GM21360 (cell line): ENCODE measurements around the gene HOXD8.

ENCODE experiments used
- ATAC-seq: cut with Tn5 transposase; IDR thresholded peaks from one replicate; pipeline ENCODE4 v1.9.1; 2021; ENCODE audit warnings: mild to moderate bottlenecking, moderate library complexity; ENCODE audit not compliant: unreplicated experiment

Gene HOXD8

GRCh38 chr2:176128172-176128981 lies 1.1 kb upstream of the HOXD8 start:
- ATAC-seq, result no peak

DNA sequence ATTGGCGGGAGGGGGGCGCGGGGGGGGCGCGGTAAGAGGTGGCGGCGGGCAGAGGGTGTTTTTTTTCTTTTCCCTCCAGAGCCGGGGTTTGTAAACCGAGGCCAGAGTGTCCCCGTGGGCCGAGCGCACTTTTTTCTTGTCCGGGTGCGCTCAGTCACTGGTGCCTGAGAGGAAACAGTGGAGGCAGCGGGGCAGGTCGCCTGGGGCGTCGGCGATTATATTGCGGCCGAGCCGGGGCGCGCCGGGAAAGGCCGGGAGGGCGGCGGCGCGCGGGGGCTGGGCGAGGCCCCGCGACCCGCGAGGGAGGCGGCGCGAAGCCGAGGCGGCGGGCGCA lies 275 bp downstream of the HOXD8 start:
- ATAC-seq, result no peak

DNA sequence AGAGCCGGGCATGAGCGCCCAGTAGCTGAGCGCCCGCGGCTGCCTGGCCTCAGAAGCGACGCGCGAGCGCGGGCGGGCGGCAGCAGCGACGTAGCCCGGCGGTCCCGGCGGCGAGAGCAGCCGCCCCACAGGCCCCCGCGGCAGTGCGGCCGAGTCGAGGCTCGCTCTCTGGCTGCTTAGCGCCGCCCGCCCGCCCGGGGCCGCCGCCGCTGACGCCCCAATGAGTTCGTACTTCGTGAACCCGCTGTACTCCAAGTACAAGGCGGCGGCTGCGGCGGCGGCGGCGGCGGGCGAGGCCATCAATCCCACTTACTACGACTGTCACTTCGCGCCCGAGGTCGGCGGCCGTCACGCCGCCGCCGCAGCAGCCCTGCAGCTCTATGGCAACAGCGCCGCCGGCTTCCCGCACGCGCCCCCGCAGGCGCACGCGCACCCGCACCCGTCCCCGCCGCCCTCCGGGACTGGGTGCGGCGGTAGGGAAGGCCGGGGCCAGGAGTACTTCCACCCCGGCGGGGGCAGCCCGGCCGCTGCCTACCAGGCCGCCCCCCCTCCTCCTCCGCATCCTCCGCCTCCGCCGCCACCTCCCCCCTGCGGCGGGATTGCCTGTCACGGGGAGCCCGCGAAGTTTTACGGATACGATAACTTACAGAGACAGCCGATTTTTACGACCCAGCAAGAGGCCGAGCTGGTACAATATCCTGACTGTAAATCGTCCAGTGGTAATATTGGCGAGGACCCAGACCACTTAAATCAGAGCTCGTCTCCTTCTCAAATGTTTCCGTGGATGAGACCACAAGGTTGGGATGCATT lies 847 bp downstream of the HOXD8 start:
- no peak for ATAC-seq

DNA sequence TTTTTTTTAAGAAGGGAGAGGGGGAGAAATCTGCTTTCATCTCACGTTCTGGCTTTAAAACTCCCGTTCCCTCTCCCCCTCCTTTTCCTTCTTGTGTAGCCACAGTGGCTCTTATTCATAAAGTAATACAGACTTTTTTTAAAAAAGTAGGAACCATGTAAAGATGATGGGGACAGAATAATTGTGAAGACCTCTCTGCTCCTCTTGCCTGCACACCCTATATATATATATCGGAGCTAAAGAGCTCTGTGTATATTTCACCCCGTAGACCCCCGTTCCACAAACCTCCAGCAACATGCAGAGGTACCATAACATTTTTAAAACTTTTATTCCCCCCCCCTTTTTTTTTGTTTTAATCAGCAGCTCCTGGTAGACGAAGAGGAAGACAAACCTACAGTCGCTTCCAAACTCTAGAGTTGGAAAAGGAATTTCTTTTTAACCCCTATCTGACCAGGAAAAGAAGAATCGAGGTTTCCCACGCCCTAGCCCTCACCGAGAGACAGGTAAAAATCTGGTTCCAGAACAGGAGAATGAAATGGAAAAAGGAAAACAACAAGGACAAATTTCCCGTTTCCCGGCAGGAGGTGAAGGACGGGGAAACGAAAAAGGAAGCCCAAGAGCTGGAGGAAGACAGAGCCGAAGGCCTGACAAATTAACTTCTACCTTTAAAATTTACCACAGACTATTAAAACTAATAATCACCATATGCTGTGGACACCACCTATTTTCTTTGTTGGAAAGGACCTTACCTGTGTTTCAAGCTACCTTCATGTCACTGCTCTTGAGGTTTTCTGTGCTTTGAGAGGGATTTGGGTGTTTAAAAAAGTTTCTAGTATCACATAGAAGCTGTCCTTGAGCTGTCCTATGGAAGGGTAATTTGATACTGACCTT lies 1.7 kb downstream of the HOXD8 start:
- no peak for ATAC-seq

DNA sequence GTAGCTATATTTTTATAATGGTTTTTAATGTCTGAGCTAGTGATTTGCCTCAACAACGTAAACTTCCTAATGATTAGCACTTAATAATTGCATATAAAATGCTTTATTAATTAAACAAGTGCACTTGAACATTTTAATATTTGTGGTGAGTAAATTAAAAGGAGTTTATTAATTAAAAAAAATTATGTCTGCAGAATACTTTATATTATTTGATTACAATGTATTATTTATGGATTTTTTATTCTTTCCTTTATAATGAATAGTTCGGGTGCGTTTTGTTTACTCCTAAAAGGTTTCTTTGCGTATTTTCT lies 2.3 kb downstream of the HOXD8 start:
- no peak for ATAC-seq

DNA sequence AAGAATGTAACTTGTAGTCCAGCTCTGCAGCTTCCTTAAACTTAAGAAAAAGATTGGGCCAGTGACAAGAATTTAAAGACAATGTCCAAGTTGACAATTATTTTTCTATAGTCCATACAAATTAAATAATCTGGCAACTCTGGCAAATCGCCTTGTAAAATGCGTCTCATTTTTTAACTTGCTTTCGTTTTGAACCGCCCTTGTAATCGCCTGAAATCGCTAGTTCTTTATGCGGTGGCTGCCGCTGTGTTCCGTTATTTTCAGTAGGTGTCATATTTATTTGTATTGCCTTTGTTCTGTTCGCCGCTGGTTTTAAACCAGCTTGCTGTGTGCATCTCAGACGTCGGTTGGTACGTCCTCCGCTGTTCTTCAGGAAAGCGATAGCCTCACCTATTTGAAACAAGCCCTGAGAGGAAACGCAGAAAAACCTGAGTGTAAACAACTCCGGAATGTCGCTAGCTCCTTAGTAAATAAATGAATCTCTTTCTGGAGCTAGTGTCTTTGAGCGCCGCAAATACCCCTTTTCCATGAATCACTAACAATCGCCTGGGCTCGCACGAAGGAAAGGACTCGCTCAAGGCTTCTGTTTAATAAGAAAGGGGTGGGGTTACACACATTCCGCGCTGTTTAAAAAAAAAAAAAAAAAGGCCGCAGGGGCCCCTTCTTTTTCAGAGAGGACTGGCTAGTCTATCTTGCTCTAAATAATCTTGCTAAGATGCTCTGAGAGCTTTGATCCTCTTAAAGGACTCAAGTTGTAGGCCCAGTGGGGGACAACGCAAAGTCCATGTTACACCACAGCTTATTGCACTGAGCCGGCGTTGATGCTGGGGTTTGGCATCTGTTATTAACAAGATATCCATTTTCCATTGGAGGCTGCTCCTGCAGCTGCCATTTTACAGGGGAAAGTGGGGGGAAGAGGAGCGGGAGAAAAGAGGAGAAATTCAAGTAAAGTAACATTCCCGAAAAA lies 3.0 kb downstream of the HOXD8 start:
- no peak for ATAC-seq

DNA sequence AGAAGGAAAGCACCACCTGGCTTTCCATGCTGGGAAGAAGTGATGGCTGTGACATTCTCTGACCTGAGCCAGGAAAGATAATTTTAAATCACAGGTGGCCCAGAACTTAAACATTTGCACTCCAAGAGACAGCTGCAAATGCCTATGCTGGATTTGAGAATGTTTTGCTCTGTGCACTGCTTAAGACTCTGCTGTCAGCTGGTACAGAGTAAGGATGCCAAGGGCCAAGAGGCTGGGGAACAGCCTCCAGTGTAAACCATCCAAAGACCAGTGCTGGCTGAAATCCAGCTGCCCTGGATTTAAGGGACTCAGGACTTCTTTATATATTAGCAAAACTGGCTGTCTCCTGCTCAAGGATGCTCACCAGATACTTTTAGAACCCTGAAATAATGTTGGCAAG lies 3.9 kb downstream of the HOXD8 start:
- no peak for ATAC-seq

GRCh38 chr2:176134035-176134434 lies 4.5 kb downstream of the HOXD8 start:
- ATAC-seq, result no peak

- ATAC-seq, result no peak
Observed at GRCh38 chr2:176135035-176135440, 5.5 kb downstream of the HOXD8 start.

GRCh38 chr2:176136374-176137251 lies 7.1 kb downstream of the HOXD8 start:
- no peak for ATAC-seq

DNA sequence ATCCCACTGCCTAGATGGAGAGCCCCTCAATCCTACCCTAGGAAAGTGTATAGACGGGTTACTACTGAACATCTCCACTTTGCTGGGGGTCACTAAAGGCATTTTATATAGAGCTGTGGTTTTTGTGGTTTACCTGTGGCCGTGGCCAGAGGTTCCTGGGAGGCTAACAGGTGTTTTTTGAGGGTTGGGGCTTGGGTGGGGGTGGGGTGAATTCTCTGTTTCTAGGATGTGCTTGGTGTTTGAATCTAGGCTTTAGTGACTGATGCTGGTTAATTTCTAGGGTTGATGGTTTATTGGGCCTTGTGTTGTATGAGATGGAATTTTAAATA lies 7.7 kb downstream of the HOXD8 start:
- ATAC-seq, result no peak

DNA sequence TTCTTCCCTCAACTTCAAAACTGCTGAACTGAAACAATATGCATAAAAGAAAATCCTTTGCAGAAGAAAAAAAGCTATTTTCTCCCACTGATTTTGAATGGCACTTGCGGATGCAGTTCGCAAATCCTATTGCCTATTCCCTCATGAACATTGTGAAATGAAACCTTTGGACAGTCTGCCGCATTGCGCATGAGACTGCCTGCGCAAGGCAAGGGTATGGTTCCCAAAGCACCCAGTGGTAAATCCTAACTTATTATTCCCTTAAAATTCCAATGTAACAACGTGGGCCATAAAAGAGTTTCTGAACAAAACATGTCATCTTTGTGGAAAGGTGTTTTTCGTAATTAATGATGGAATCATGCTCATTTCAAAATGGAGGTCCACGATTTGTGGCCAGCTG lies 8.4 kb downstream of the HOXD8 start:
- no peak for ATAC-seq

GRCh38 chr2:176138526-176138922 lies 9.0 kb downstream of the HOXD8 start:
- ATAC-seq, result no peak

DNA sequence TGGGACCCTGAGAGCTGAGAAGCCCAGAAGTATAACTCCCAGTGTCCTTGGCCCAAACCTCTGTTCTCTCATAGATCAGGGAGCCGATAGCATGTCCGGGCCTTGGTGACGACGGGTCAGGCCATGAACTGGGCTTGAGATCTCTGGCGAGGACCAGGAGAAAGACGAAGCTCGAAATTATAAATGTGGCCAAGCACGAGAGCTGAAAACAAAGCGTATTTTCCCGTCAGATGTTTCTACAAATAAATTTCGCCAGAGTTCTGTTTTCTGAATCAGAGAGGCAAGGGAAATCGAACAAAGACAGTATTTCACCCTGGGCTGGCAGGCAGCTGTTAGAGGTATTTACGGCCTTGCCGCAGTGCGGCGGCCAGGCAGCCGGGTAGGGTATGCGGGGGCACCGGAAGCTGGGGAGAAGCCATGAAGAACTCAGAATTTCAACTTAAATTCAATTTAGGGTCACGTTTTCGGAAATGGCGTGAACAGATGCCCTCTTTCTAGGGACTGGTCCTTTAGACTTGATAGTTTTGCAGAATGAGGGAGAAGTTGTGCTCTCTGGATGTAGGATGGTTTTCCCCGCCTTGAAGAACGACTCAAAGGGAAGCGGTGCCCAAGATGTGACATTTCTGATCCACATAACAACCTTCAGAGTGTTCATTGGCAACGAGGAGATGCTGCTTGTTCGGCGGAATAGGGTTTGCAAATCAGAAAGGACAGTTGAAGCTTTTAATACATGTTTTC lies 9.6 kb downstream of the HOXD8 start:
- ATAC-seq, result no peak

GRCh38 chr2:176139661-176140512 lies 10.4 kb downstream of the HOXD8 start:
- no peak for ATAC-seq

GRCh38 chr2:176140513-176141317 lies 11.2 kb downstream of the HOXD8 start:
- peak; percentile 88 for ATAC-seq

DNA sequence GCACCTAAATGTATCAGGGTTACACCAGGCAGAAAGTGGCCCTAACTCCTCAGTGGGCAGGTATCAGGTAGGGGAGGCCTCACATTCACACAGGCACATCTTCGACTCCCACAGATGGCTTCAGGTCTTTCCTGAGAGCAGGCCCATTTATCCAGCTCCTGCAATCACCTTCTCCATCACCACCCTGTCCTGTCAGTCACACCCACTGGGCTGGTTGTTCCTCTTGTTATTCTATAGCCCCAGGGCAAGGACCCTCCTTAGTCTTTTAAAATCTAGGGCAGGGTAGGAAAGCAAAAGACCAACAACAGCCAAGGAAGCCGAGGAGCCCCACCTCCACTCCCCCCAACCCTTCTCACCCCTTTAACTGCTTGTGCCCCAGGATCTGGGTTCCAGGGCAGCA lies 12.8 kb downstream of the HOXD8 start:
- ATAC-seq, result no peak
